Astrocyte (in vitro differentiated cells and primary cell): ENCODE measurements around the gene CHST7. TPM values are rescaled to one million over a fixed set of nuclear protein-coding genes. Genes with fewer than 3 reads are reported as not detected.

ENCODE experiments used
- DNase-seq: peaks from one replicate; pipeline ENCODE4 v3.0.0-alpha.2; 2010; ENCODE audit warnings: low read depth
- FAIRE-seq: peaks from 2 replicates; lab custom pipeline; 2011; peaks lifted over from hg19 to GRCh38; lab: Jason Lieb, UNC
- H2AFZ ChIP-seq: 2 replicates; pipeline ENCODE4 v1.6.0; 2012; ENCODE audit warnings: low read depth, low read length, inconsistent platforms
- H3K27ac ChIP-seq: 2 replicates; pipeline ENCODE4 v1.5.1; 2011; ENCODE audit warnings: low read depth, low read length, inconsistent platforms
- H3K27me3 ChIP-seq: 2 replicates; pipeline ENCODE4 v1.6.0; 2011; ENCODE audit warnings: low read length, inconsistent platforms; ENCODE audit not compliant: insufficient read depth
- H3K36me3 ChIP-seq: 2 replicates; pipeline ENCODE4 v1.5.1; 2011; ENCODE audit warnings: low read length, inconsistent platforms; ENCODE audit not compliant: insufficient read depth
- H3K4me1 ChIP-seq: 2 replicates; pipeline ENCODE4 v1.5.1; 2011; ENCODE audit warnings: low read length, inconsistent platforms; ENCODE audit not compliant: insufficient read depth
- H3K4me2 ChIP-seq: 2 replicates; pipeline ENCODE4 v1.6.0; 2012; ENCODE audit warnings: low read length, inconsistent platforms
- H3K4me3 ChIP-seq: 2 replicates; pipeline ENCODE4 v1.5.1; 2011; ENCODE audit warnings: low read depth, mild to moderate bottlenecking, low read length, inconsistent platforms; ENCODE audit not compliant: insufficient read depth
- H3K79me2 ChIP-seq: 2 replicates; pipeline ENCODE4 v1.6.0; 2012; ENCODE audit warnings: mild to moderate bottlenecking, low read length, inconsistent platforms; ENCODE audit not compliant: insufficient read depth
- H3K9ac ChIP-seq: 2 replicates; pipeline ENCODE4 v1.6.0; 2012; ENCODE audit warnings: mild to moderate bottlenecking, low read length, inconsistent platforms
- H3K9me3 ChIP-seq: 2 replicates; pipeline ENCODE4 v1.5.1; 2012; ENCODE audit warnings: low read depth, mild to moderate bottlenecking, low read length, inconsistent platforms; ENCODE audit not compliant: insufficient read depth
- H4K20me1 ChIP-seq: 2 replicates; pipeline ENCODE4 v1.6.0; 2012; ENCODE audit warnings: low read length, inconsistent platforms; ENCODE audit not compliant: insufficient read depth
- H3K27ac Mint-ChIP-seq: one replicate; pipeline ENCODE4 v1.8.0; 2021; ENCODE audit warnings: mild to moderate bottlenecking, mixed read lengths; ENCODE audit not compliant: unreplicated experiment
- H3K27me3 Mint-ChIP-seq: one replicate; pipeline ENCODE4 v1.8.0; 2021; ENCODE audit warnings: low read depth, mixed read lengths; ENCODE audit not compliant: unreplicated experiment
- H3K36me3 Mint-ChIP-seq: one replicate; pipeline ENCODE4 v1.8.0; 2021; ENCODE audit warnings: low read depth, mixed read lengths; ENCODE audit not compliant: unreplicated experiment
- H3K4me1 Mint-ChIP-seq: one replicate; pipeline ENCODE4 v1.8.0; 2021; ENCODE audit warnings: low read depth, mixed read lengths; ENCODE audit not compliant: unreplicated experiment
- H3K4me3 Mint-ChIP-seq: one replicate; pipeline ENCODE4 v1.8.0; 2021; ENCODE audit warnings: mild to moderate bottlenecking, moderate library complexity, mixed read lengths; ENCODE audit not compliant: unreplicated experiment
- H3K9me3 Mint-ChIP-seq: one replicate; pipeline ENCODE4 v1.8.0; 2021; ENCODE audit warnings: mild to moderate bottlenecking, mixed read lengths; ENCODE audit not compliant: unreplicated experiment
- CTCF ChIP-seq: IDR thresholded peaks from 2 replicates; pipeline ENCODE4 v1.5.1; 2011; ENCODE audit warnings: low read depth, mild to moderate bottlenecking, inconsistent platforms, low read length, moderate library complexity; ENCODE audit not compliant: insufficient read depth
- EZH2 ChIP-seq: IDR thresholded peaks from 2 replicates; pipeline ENCODE4 v1.6.1; 2012; ENCODE audit warnings: mild to moderate bottlenecking, low read length, inconsistent platforms; ENCODE audit not compliant: insufficient read depth
- total RNA-seq: library from RNA; stranded (reverse); gene quantifications from 2 replicates; pipeline ENCODE4 v1.2.1, GENCODE V29; 2021

The CHST7 gene
- total RNA-seq, 1 donor from 2014 or later = 15.4 TPM

- TF ChIP-seq CTCF (no peak), EZH2 (no peak)
- Histone ChIP-seq H3K4me1 (peaks cover 23% of the 10 kb centered on the region), H3K27me3 (no peaks in the 10 kb centered on the region), H3K4me2 (peak overlapping the region; percentile 92), H2AFZ (no peak overlapping the region), H3K36me3 (no peaks in the 10 kb centered on the region), H3K9me3 (no peaks in the 10 kb centered on the region), H3K27ac (peak overlapping the region; percentile 12), H3K79me2 (peaks cover 9% of the 10 kb centered on the region), H3K9ac (no peak overlapping the region), H3K4me3 (no peak overlapping the region), H4K20me1 (peaks cover 6% of the 10 kb centered on the region)
- H3K4me1 Mint-ChIP-seq = peaks cover 17% of the 10 kb centered on the region
- H3K36me3 Mint-ChIP-seq = no peaks in the 10 kb centered on the region
- H3K27ac Mint-ChIP-seq = peak overlapping the region; percentile 18
- H3K27me3 Mint-ChIP-seq = no peaks in the 10 kb centered on the region
- DNase-seq = peak; percentile 50
- H3K4me3 Mint-ChIP-seq = peak overlapping the region; percentile 88
- no peaks in the 10 kb centered on the region for H3K9me3 Mint-ChIP-seq
- no peak for FAIRE-seq
Observed at GRCh38 chrX:46577221-46578005, 3.8 kb downstream of the CHST7 start.

GRCh38 chrX:46579250-46579649 lies 5.7 kb downstream of the CHST7 start:
- H3K4me2 ChIP-seq = no peak overlapping the region
- TF ChIP-seq CTCF (no peak), EZH2 (no peak)
- peaks cover 6% of the 10 kb centered on the region for H4K20me1 ChIP-seq
- H3K4me3 ChIP-seq = no peak overlapping the region
- H3K4me3 Mint-ChIP-seq = no peak overlapping the region
- H3K36me3 ChIP-seq = no peaks in the 10 kb centered on the region
- H3K9me3 ChIP-seq = no peaks in the 10 kb centered on the region
- no peaks in the 10 kb centered on the region for H3K9me3 Mint-ChIP-seq
- no peaks in the 10 kb centered on the region for H3K27me3 ChIP-seq
- H3K4me1 Mint-ChIP-seq = peaks cover 27% of the 10 kb centered on the region
- DNase-seq = no peak
- H3K79me2 ChIP-seq = peaks cover 9% of the 10 kb centered on the region
- H3K36me3 Mint-ChIP-seq = no peaks in the 10 kb centered on the region
- H3K27ac Mint-ChIP-seq = no peak overlapping the region
- FAIRE-seq = no peak
- peaks cover 37% of the 10 kb centered on the region for H3K4me1 ChIP-seq
- H3K27ac ChIP-seq = no peak overlapping the region
- H3K27me3 Mint-ChIP-seq = no peaks in the 10 kb centered on the region
- H3K9ac ChIP-seq = no peak overlapping the region
- H2AFZ ChIP-seq = no peak overlapping the region

- Mint-ChIP-seq H3K4me1 (peaks cover 30% of the 10 kb centered on the region), H3K27me3 (no peaks in the 10 kb centered on the region), H3K4me3 (no peak overlapping the region), H3K36me3 (no peaks in the 10 kb centered on the region), H3K27ac (no peak overlapping the region), H3K9me3 (no peaks in the 10 kb centered on the region)
- Histone ChIP-seq H2AFZ (no peak overlapping the region), H3K4me3 (no peak overlapping the region), H4K20me1 (peaks cover 3% of the 10 kb centered on the region), H3K27me3 (no peaks in the 10 kb centered on the region), H3K4me1 (peaks cover 33% of the 10 kb centered on the region), H3K4me2 (no peak overlapping the region), H3K79me2 (peaks cover 9% of the 10 kb centered on the region), H3K27ac (no peak overlapping the region), H3K9ac (no peak overlapping the region), H3K36me3 (no peaks in the 10 kb centered on the region), H3K9me3 (no peaks in the 10 kb centered on the region)
- TF ChIP-seq CTCF (no peak), EZH2 (no peak)
- FAIRE-seq (no peak), DNase-seq (no peak)
Observed at GRCh38 chrX:46580613-46581012, 7.0 kb downstream of the CHST7 start.
